Suprapubic skin (tissue), 3 donors: ENCODE measurements around the gene LRRC4C.

ENCODE experiments used
- EP300 ChIP-seq: sonication (generic); formaldehyde crosslinking; IDR thresholded peaks from one replicate; pipeline ENCODE4 v1.6.1; 2017; ENCODE audit warnings: antibody characterized with exemption
- TF ChIP-seq, protein P1 (sequence below), 2 donors: fragments of 200-600 bp in 1 of 2; fragments of 450-650 bp in 1 of 2; sonication (generic) in 1 of 2; IDR thresholded peaks; one replicate each; pipeline ENCODE4 v1.5.1; 2016 to 2019; ENCODE audit warnings: antibody characterized with exemption in 2 of 2, mild to moderate bottlenecking in 1 of 2, moderate library complexity in 1 of 2

DNA sequence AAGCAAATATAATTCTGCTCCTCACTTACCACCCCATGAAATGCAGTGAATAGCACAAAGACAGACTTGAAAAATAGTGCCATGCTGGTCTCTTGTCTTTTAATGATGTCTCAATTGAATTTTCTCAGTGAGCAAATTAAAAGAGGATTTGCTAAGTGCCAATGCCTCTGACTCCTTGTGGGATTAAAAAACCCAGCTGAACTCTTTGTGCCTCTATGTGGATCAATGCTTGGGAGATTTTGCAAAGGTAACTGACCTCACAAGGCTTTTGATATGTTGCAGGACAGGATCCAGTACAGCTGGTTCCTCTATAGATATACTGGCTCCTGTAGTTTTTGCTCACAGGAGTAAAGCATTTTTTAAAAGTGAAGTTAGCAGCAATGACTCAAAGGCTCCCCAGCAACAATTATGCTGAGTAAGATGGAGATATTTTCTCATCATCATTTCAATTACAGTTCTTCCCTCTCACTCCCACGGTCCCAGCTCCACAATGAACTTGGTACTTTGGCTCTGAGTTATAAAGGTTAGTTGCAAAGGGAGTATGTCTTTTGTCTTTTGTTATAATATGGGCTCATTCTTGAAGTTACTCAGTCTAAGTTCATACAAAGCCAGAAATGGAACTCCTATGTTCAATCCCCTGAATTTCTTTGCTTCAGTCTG is 471.5 kb downstream of the LRRC4C start:
- TF ChIP-seq, protein P1, sequence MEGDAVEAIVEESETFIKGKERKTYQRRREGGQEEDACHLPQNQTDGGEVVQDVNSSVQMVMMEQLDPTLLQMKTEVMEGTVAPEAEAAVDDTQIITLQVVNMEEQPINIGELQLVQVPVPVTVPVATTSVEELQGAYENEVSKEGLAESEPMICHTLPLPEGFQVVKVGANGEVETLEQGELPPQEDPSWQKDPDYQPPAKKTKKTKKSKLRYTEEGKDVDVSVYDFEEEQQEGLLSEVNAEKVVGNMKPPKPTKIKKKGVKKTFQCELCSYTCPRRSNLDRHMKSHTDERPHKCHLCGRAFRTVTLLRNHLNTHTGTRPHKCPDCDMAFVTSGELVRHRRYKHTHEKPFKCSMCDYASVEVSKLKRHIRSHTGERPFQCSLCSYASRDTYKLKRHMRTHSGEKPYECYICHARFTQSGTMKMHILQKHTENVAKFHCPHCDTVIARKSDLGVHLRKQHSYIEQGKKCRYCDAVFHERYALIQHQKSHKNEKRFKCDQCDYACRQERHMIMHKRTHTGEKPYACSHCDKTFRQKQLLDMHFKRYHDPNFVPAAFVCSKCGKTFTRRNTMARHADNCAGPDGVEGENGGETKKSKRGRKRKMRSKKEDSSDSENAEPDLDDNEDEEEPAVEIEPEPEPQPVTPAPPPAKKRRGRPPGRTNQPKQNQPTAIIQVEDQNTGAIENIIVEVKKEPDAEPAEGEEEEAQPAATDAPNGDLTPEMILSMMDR (IDR thresholded peaks at IDR 0.05) = no peak
- TF ChIP-seq EP300 = no peak
